Thoracic aorta (tissue), 2 donors: ENCODE results near the gene DTHD1. TPM values are rescaled to one million over a fixed set of nuclear protein-coding genes. Genes with fewer than 3 reads are reported as not detected.

Source experiments
- ATAC-seq: fragments of 150-250 bp; one replicate; pipeline ENCODE4 v1.8.0; 2017; ENCODE audit warnings: low read depth; ENCODE audit not compliant: insufficient number of reproducible peaks, low FRiP score
- DNase-seq: peaks from one replicate; pipeline ENCODE4 v3.0.0-alpha.2; 2020; ENCODE audit warnings: low spot score
- H3K27ac ChIP-seq, 2 donors: fragments of 200-600 bp; sonication (generic); 1 replicate in 1 of 2; 2 replicates in 1 of 2; pipeline ENCODE4 v1.5.1; 2016; ENCODE audit warnings: mild to moderate bottlenecking in 2 of 2, moderate library complexity in 2 of 2
- H3K27me3 ChIP-seq: fragments of 200-600 bp; sonication (generic); replicated peaks from 2 replicates; pipeline ENCODE4 v1.6.0; 2016; ENCODE audit warnings: mild to moderate bottlenecking; ENCODE audit not compliant: insufficient read depth
- H3K36me3 ChIP-seq: fragments of 200-600 bp; sonication (generic); one replicate; pipeline ENCODE4 v1.5.1; 2016
- H3K4me1 ChIP-seq, 2 donors: fragments of 200-600 bp; sonication (generic); 1 replicate in 1 of 2; 2 replicates in 1 of 2; pipeline versions ENCODE4 v1.5.1 to v1.6.0; 2016; ENCODE audit warnings: low read depth in 2 of 2, mild to moderate bottlenecking in 1 of 2; ENCODE audit not compliant: control insufficient read depth in 1 of 2
- H3K4me3 ChIP-seq: fragments of 200-600 bp; sonication (generic); 2 replicates; pipeline ENCODE4 v1.5.1; 2016; ENCODE audit warnings: mild to moderate bottlenecking
- H3K9me3 ChIP-seq: fragments of 200-600 bp; sonication (generic); 2 replicates; pipeline ENCODE4 v1.5.1; 2016
- CTCF ChIP-seq: fragments of 200-600 bp; sonication (generic); IDR thresholded peaks from one replicate; pipeline ENCODE4 v1.5.1; 2019; ENCODE audit warnings: antibody characterized with exemption
- total RNA-seq, 2 donors: library from RNA; depleted of rRNA; stranded (reverse); fragments of >200 nt; gene quantifications; one replicate each; pipeline versions ENCODE4 v1.1.0 to v1.2.3, GENCODE V29; 2016

DTHD1 gene
- total RNA-seq, 2 donors from 2014 or later = 0.54 to 1.1 TPM

- Histone ChIP-seq H3K27me3 (no peaks in the 10 kb centered on the region), H3K4me3 (no peak overlapping the region), H3K36me3 (no peaks in the 10 kb centered on the region), H3K9me3 (peaks cover 9% of the 10 kb centered on the region), H3K27ac (no peak overlapping the region), H3K4me1 (no peaks in the 10 kb centered on the region)
- no peak for TF ChIP-seq CTCF
- DNase-seq = no peak
- no peak for ATAC-seq
Observed at GRCh38 chr4:36374836-36375511, 93.6 kb downstream of the DTHD1 start.

DNA sequence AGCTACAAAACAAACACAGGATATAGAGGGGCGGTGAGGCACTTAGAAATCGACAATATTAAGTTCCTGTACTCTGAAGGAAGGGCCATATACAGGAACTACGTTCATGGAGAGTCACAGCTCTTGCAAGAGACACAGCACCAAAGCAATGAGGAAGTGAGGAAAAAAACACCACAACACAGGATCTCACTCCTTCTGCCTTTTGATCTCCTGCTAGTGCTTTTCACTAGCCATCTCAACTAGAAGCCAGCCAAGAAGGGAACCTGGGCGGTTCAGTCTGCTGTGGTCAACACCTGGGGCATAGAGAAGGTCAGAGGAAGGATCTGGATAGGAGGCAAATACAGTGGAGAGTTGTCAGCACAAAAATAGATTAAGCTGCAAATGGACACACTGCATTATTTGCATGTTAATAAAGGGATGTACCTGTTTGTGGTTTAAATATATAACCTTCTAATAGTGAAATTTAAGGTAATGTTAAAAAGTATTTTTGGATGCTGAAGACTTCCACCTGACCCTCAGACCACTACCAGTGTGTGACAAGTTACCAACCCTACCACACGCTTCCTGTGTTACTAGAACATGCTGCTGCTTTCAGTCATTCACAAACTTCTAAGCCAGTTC lies 104.6 kb downstream of the DTHD1 start:
- no peaks in the 10 kb centered on the region for H3K4me1 ChIP-seq
- TF ChIP-seq CTCF = no peak
- no peaks in the 10 kb centered on the region for H3K27me3 ChIP-seq
- ATAC-seq = no peak
- no peak overlapping the region for H3K27ac ChIP-seq
- no peaks in the 10 kb centered on the region for H3K9me3 ChIP-seq
- no peak overlapping the region for H3K4me3 ChIP-seq
- H3K36me3 ChIP-seq = no peaks in the 10 kb centered on the region
- DNase-seq = no peak

DNA sequence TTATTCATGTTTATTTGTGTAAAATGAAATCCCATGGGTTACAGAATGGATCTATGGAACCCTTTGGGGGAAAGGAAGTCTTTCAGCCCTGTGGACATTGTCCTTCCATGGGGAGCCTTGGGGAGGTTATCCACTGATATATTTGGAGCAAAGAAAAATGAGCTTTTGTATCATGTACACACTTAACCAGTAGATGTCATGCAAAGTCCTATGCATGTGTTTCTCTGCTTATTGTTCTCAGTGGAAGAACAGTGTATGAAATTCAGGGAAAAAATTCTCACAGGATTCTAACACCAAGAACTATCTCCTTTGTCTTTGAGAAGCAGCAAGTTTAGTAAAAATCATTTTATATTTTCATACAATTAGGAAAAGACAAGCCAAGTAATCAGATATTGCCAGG lies 105.3 kb downstream of the DTHD1 start:
- no peaks in the 10 kb centered on the region for H3K36me3 ChIP-seq

DNA sequence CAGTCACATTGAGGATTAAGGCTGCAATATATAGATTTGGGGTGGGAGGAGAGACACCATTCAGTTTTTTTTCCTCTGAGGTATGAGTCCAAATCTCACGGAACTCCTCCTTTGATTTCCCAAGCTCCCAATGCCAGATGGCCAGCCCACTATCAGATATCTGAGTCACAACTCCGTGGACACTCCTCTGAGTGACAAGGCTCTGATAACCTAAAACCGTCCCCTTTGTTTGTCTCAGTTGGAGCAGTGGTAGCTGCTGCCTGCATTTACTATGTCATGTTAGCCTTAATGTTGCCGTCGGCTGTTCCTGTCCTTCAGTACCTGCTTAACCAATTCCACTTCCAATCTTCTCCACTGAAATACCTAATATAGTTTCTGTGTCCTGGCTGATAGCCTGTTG lies 107.3 kb downstream of the DTHD1 start:
- ATAC-seq (no peak), DNase-seq (no peak)
- Histone ChIP-seq H3K36me3 (no peaks in the 10 kb centered on the region), H3K4me1 (no peaks in the 10 kb centered on the region), H3K27ac (no peak overlapping the region), H3K4me3 (no peak overlapping the region), H3K9me3 (no peaks in the 10 kb centered on the region), H3K27me3 (no peaks in the 10 kb centered on the region)
- no peak for TF ChIP-seq CTCF

More for the DNA sequence above, 105.3 kb downstream of the DTHD1 start:
- Histone ChIP-seq H3K4me1 (no peaks in the 10 kb centered on the region), H3K27ac (no peak overlapping the region), H3K27me3 (no peaks in the 10 kb centered on the region), H3K4me3 (no peak overlapping the region), H3K9me3 (no peaks in the 10 kb centered on the region)
- DNase-seq = no peak
- TF ChIP-seq CTCF = no peak
- no peak for ATAC-seq

DNA sequence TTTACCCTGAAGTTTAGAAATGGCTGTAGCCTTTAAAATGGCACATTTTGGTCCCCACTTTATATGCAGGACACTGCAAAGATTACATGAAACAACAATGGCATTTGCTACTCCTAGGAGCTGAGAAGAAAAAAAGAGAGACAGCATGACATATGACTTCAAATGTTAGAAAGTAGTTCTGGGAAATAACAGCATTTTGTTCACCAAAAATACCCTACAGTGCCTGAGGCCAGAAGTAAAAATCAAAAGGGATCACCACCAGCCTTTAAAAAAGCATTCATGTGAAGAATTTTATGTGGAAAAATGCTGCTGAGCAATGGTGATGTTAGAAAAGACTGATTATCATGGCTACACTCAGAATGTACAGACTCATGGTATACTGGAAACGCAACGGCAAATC lies 110.0 kb downstream of the DTHD1 start:
- no peak for DNase-seq
- no peak for ATAC-seq
- TF ChIP-seq CTCF = no peak
- Histone ChIP-seq H3K4me1 (no peaks in the 10 kb centered on the region), H3K27ac (no peak overlapping the region), H3K9me3 (no peaks in the 10 kb centered on the region), H3K27me3 (no peaks in the 10 kb centered on the region), H3K4me3 (no peak overlapping the region), H3K36me3 (no peaks in the 10 kb centered on the region)
